Measurements from ENCODE around the gene CDKN2A.
A peak's percentile ranks its signal among the peaks of the same experiment; 100 is the strongest.

CDKN2A gene

GRCh38 chr9:22005702-22006606, 11.8 kb upstream of the CDKN2A start:
- peak; percentile 41 for DNase-seq

DNA sequence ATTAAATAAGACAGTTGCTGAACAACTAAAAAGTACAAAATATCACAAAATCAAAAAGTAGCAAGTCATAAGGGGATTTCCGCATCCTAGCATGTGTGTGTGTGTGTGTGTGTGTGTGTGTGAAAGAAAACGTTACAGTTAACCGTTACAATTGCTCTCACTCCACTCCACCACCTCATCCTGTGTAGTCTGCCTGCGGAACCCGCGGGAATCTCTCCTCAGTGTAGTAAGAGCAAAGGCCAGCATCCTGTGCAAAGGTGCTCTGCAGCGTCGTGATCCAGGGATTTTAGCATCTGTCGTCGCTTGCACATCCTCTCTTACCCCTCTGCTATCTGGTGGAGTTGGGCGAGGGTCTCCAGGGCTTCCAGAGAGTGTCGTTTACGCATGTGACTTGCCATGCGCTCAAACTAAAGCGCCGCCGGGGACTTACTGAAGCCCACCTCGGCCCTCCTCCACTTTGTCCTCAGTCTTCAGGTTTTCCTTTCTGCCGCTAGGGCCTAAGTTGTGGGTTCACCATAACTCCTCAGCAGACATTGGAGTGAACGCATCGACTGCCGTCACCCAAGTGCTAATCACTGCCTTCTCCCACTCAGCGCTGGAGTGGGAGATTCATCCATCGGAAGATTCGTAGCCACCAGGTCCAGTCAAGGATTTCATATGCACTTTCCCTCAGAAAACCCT, 11.0 kb upstream of the CDKN2A start:
- no peak for DNase-seq

GRCh38 chr9:22002038-22002437, 7.8 kb upstream of the CDKN2A start:
- no peak for DNase-seq

DNA sequence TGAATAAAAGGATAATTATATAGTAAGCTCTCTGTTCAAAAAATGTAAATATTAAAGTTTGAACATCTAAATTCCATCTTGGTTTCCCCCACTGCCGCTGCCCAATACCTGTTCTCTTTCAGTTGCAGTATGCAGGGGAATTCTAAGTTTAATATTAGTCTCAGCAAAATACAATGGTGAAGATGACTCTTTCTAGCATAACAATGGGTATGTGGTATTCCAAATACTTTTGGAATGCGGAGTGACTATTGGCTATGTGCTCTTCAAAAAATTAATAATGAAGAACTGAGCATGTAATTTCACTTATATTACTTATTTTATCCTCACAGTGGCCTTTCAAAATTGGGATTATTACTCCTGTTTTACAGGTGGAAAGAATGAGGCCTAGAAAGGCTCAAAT, 3.8 kb upstream of the CDKN2A start:
- DNase-seq = no peak

GRCh38 chr9:21997480-21997879, 3.3 kb upstream of the CDKN2A start:
- DNase-seq = no peak

DNA sequence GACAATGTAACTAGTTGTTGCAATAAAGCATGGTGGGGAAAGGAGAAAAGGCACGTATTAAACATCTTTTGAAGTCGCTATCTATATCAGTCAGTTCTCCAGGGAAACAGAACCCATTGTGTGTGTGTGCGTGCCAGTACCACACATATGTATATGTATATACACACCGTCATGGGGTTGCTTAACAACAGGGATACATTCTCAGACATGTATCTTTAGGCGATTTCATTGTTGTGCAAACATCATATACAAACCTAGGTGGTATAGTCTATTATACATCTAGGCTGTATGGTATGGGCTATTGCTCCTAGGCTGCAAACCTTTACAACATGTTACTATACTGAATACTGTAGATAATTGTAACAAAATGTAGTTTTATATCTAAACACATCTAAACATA, 2.7 kb upstream of the CDKN2A start:
- no peak for DNase-seq

- DNase-seq = no peak
Measured at GRCh38 chr9:21996438-21996837, 2.2 kb upstream of the CDKN2A start.

- DNase-seq = peak; percentile 43
Measured at GRCh38 chr9:21995666-21996398, 1.6 kb upstream of the CDKN2A start.

DNA sequence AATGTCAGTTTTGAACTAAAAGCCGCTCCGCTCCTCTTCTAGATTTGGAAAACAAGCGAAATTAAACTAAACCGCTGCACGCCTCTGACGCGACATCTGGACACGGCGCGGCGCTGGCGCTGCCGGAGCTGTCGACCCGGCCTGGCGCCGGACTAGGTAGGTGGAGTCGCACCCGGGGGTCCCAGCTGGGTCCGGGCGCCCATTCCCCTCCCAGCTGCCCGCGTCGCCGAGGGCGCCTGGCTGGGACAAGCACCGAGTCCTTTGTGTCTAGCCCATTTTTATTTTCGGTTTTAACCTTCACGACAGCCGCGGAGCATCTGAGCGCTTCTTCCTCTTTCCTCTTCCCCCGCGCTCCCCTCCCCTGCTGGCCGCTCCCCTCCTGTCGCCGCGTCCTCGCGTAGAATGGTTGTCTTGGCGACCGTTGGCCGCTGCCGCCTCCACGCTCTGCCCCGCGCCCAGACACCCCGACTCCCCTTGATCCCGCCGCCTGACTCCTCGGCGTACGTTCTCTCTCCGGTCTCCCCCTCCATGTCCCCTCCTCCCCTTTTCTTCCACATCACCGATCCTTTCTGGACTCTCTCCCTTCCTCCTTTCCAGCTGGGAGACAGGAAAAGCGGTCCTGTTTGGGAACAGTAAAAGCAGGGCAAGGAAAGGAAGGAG, 944 bp upstream of the CDKN2A start:
- peak; percentile 74 for DNase-seq

- DNase-seq = peak; percentile 60
Measured at GRCh38 chr9:21994556-21995005, 389 bp upstream of the CDKN2A start, which contains the start of gene CDKN2B-AS1. CDKN2B-AS1 (plus strand) TSS chr9:21994791.

DNA sequence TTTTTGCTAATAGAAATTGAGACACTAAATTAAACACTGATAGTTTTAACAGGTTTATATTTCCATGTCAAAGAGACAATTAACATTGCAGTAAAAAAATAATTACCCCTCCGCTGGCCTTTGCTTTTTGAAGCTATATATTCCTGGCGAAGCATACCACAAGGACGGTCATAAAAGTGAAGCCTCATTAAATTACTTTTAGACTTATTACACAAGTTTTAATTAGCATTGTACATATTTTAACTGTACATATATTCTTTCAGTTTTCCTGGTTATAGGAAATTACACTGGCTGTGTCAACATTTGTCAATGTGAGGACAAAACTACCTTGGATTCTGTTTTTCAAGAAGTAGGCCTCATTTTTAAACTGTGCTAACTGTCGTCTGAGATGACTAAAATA, 1.2 kb downstream of the CDKN2A start:
- no peak for DNase-seq

DNA sequence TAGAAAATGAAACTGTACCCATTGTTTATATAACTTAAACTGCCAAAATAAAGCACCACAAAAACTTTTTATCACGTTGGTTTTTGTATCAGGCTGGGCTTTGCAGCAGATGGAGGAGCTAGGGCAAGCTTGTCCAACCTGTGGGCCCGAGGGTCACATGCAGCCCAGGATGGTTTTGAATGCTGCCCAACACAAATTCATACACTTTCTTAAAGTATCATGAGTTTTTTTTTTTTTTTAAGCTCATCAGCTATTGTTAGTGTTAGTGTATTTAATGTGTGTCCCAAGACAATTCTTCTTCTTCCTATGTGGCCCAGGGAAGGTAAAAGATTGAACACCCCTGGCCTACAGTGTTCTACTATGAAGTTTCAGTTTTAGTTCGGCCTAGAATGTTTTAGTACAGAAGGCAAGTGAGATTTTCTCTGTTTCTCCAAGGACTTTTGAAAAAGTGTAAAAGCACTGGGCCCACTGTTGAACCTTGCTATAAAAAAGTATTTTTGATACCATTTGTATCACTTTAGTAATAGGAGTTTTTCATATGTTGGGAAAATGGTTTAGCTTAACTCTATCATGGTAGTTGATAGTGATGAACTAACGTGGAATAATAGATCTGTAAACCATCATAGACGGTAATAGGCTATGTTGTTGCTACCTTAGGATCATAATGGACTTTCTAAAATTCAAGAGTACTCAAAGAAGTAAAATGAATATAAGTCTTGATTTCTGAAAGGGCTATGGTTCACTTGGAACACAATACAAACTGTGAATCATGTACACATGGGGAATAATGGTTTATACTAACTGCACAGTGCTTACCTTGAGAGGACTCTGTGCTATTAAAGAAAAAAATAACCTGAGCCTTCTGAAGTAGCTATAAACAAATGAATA, 2.9 kb downstream of the CDKN2A start:
- no peak for DNase-seq

DNA sequence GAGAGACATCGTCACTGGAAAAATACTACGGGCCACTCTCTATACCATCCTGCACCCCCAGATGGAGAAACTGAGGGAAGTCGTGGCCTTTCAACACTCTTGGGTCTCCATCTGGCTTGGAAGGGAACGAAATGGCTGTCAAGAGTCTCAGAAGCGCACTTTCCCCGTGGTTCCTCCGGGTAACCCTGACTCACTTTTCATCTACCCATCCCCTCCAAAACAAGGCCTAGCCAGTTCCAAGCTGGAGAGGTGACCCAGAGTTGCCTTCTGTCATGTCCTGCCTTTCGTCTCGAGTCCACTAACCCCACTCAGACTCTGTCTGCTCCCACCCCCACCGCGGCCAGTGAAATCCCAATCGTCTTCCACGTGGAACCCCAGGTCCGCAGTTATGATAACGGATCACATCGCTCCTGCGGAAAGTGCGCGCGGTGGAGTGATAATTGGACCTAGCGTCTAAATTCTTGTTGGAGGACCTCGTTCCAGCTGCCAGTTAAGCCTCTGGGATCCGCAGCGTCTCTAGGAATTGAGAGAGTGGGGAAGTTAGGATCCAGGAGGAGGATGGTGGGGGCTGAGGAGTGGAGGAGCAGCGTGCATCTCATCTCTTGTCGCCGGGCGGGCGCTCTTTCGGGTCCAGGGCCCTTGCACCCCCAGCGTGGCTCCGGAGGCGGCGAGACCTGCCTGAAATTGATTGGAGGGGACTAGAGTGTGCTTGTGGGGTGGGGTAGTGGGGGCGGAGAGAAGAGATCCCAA, 4.6 kb downstream of the CDKN2A start:
- DNase-seq = no peak

GRCh38 chr9:21988056-21988990, 5.9 kb downstream of the CDKN2A start:
- no peak for DNase-seq

GRCh38 chr9:21985964-21986667, 8.1 kb downstream of the CDKN2A start:
- DNase-seq = no peak

DNA sequence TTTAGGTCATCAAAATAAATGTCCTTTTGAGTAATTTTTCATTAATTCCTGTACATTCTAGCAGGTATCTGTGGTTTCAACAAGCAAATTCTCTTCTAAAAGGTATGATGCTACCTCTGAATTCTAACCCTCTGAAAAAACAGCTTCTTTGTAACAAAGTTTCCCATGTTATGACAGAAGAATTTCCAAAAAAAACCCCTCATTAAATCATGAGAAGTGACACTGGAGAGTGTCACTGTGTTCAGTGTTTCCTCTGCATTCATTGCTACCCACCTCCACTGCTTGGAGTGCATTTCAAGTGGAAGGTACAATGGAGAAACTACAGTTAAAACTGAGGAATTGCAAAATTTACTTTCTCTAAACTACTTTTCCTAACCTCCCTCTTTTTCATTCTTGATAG, 10.1 kb downstream of the CDKN2A start:
- DNase-seq = no peak

DNA sequence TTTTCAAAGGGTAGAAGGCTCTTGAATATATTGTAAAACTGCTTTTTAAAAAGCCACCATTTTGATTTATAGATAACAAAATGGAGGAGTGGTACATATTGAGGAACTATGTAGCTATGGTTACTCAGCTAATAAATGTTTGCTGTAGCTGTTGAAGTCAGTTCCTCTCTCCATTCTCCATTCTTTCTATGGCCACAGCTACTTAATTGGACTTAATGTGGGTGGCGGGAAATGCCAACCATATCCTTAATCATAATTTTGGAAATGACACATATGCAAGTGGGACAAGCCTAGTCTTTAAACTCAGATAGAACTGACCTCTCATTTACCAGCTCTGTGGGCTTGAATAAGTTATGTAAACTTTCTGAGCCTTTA, 10.6 kb downstream of the CDKN2A start:
- no peak for DNase-seq

- no peak for DNase-seq
Measured at GRCh38 chr9:21982861-21983560, 11.2 kb downstream of the CDKN2A start.

Measured in fibroblast of skin of scalp (primary cell).